OCI-LY7 (cell line): Measurements from ENCODE around the gene IL11. TPM values are rescaled to one million over a fixed set of nuclear protein-coding genes. Genes with fewer than 3 reads are reported as not detected.

ENCODE experiments used
- BruUV-seq: library from RNA; stranded (reverse); fragments of 400-500 nt; replicated peaks from 2 replicates; lab custom pipeline; 2021; lab: Mats Ljungman, UMichigan
- CTCF ChIA-PET: fragments of 300-600 bp; sonication (Branson Sonifier 250); formaldehyde crosslinking; loops from one replicate; lab custom pipeline; 2022; ENCODE audit warnings: antibody characterized with exemption; ENCODE audit not compliant: unreplicated experiment; lab: Charles Lee
- POLR2A ChIA-PET: fragments of 300-600 bp; sonication (Branson Sonifier 250); formaldehyde crosslinking; loops from one replicate; lab custom pipeline; 2022; ENCODE audit warnings: antibody characterized with exemption; lab: Charles Lee
- DNase-seq: peaks from one replicate; pipeline ENCODE4 v3.0.0-alpha.2; 2015; ENCODE audit warnings: low spot score
- H2AFZ ChIP-seq: fragments of 200-600 bp; sonication (generic), shearing (Covaris generic); 2 replicates; pipeline ENCODE4 v1.6.1; 2014; ENCODE audit warnings: mild to moderate bottlenecking, antibody characterized with exemption, low read length, moderate library complexity
- H3K27ac ChIP-seq: fragments of 200-600 bp; sonication (generic); 2 replicates; pipeline ENCODE4 v1.5.1; 2014; ENCODE audit warnings: mixed run types, low read depth, mild to moderate bottlenecking, moderate library complexity, low read length, inconsistent platforms; ENCODE audit not compliant: poor library complexity, severe bottlenecking
- H3K36me3 ChIP-seq: fragments of 200-600 bp; sonication (generic); 2 replicates; pipeline ENCODE4 v1.6.1; 2014; ENCODE audit warnings: mild to moderate bottlenecking, antibody characterized with exemption, low read length, moderate library complexity, mixed read lengths; ENCODE audit not compliant: insufficient read depth
- H3K4me1 ChIP-seq: fragments of 200-600 bp; sonication (generic); 2 replicates; pipeline ENCODE4 v1.5.1; 2014; ENCODE audit warnings: mild to moderate bottlenecking, low read length; ENCODE audit not compliant: insufficient read depth, poor library complexity, severe bottlenecking
- H3K4me2 ChIP-seq: fragments of 200-600 bp; sonication (generic); 2 replicates; pipeline ENCODE4 v1.6.1; 2014; ENCODE audit warnings: mild to moderate bottlenecking, low read length
- H3K4me3 ChIP-seq: fragments of 200-600 bp; sonication (generic); 2 replicates; pipeline ENCODE4 v1.5.1; 2014; ENCODE audit warnings: mild to moderate bottlenecking, low read depth, low read length; ENCODE audit not compliant: poor library complexity, severe bottlenecking
- H3K79me2 ChIP-seq: fragments of 200-600 bp; sonication (generic); 2 replicates; pipeline ENCODE4 v1.6.1; 2016; ENCODE audit warnings: low read depth, mild to moderate bottlenecking, low read length, moderate library complexity, mixed read lengths; ENCODE audit not compliant: insufficient read depth
- H3K9me2 ChIP-seq: fragments of 200-600 bp; sonication (generic); 2 replicates; pipeline ENCODE4 v1.6.1; 2016; ENCODE audit warnings: mild to moderate bottlenecking, low read length, mixed read lengths; ENCODE audit not compliant: insufficient read depth
- H3K9me3 ChIP-seq: fragments of 200-600 bp; sonication (generic); 2 replicates; pipeline ENCODE4 v1.6.1; 2014; ENCODE audit warnings: mild to moderate bottlenecking, mixed run types, low read length, mixed read lengths
- H4K20me1 ChIP-seq: fragments of 200-600 bp; sonication (generic); 2 replicates; pipeline ENCODE4 v1.6.1; 2014; ENCODE audit warnings: mild to moderate bottlenecking, antibody characterized with exemption, low read length, moderate library complexity, mixed read lengths; ENCODE audit not compliant: insufficient read depth
- EZH2phosphoT487 ChIP-seq: fragments of 200-600 bp; sonication (generic); IDR thresholded peaks from 2 replicates; pipeline ENCODE4 v1.6.1; 2018; ENCODE audit warnings: low read depth, borderline replicate concordance, mild to moderate bottlenecking, mixed run types, antibody characterized with exemption, low read length, moderate library complexity, mixed read lengths
- intact Hi-C: fragments of 100-400 bp; cut with micrococcal nuclease; formaldehyde crosslinking; loops from one replicate; pipeline ENCODE4 v1.10.0; 2022; ENCODE audit not compliant: unreplicated experiment
- total RNA-seq, 2 experiments: library from RNA; depleted of rRNA in 1 of 2; stranded (reverse); fragments of >200 nt in 1 of 2; shearing (Covaris generic) in 1 of 2; gene quantifications; 2 replicates each; pipeline ENCODE4 v1.2.3, GENCODE V29; 2014 to 2022
- TF ChIP-seq, protein P1 (sequence below): fragments of 200-600 bp; sonication (generic); conservative IDR thresholded peaks from 2 replicates; pipeline ENCODE4 v1.5.1; 2014; ENCODE audit warnings: mild to moderate bottlenecking, antibody characterized with exemption, low read length, moderate library complexity, mixed read lengths

The IL11 gene
- total RNA-seq, 2 experiments from 2014 or later, result 0.32 to 0.46 TPM

DNA sequence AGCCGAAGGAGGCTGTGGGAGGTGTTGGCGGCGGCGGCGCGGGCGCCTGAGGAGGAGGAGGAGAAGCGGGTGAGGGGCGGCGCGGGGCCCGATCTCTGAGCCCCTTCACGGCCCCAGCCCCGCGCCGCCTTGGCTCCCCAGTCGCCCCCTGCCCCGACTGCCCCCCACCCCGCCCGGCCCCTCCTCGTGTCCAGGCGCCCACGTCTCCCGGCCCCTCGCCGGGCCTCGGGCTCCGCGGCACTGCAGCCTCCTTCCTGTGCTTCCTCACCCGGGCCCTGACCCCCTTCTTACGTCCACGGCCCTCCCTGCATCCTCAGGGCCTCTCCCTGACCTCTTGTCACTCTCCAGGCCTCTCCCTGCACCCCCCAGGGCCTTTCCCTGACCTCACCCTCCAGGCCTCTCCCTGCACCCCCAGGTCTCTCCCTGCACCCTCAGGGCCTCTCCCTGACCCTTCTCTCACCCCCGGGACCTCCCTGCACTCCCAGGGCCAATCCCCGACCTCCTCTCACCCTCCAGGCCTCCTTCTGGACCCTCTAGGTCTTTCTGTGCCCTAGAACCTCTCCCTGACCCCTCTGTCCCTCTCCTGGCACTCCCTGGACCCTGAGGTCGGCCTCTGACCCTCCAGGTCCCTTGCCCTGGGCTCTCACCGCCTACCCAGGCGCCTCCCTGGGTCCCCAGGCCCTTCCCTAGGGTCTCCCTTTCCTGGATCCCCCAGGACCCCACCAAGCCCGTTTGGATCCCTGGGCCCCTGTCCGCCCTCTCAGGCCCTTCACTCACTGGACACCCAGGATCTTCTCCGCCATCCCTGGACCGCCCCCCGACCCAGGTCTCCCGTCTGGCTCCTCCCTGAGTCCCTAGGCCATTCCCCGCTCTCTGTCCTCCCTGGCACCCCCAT is 30.1 kb downstream of the IL11 start:
- Histone ChIP-seq H3K4me1 (peaks cover 28% of the 10 kb centered on the region), H3K9me3 (no peaks in the 10 kb centered on the region), H3K36me3 (no peaks in the 10 kb centered on the region), H3K27ac (peak overlapping the region; percentile 53), H3K4me2 (peak overlapping the region; percentile 99), H3K79me2 (no peaks in the 10 kb centered on the region), H4K20me1 (no peaks in the 10 kb centered on the region), H2AFZ (no peak overlapping the region), H3K9me2 (no peaks in the 10 kb centered on the region), H3K4me3 (peak overlapping the region; percentile 89)
- DNase-seq, result no peak
- intact Hi-C loops, result loop anchor here (2.0 to 5.0 kb wide), 2 partner anchors 29 to 38 kb away; no protein-coding TSS in a partner anchor
- no TSS peak for BruUV-seq
- ChIA-PET POLR2A (interaction anchor here (0.5 to 1.5 kb wide), 8 partner anchors 13 to 294 kb away, joined by 3 to 7 read pairs (median 3); partner anchors contain the start of gene TMEM238), CTCF (interaction anchor here (0.5 to 1.0 kb wide), 3 partner anchors 9 to 781 kb away, joined by 5 to 7 read pairs (median 6); partner anchors contain the start of gene ZNF787)
- TF ChIP-seq EZH2phosphoT487, result no peak
- TF ChIP-seq, protein P1, sequence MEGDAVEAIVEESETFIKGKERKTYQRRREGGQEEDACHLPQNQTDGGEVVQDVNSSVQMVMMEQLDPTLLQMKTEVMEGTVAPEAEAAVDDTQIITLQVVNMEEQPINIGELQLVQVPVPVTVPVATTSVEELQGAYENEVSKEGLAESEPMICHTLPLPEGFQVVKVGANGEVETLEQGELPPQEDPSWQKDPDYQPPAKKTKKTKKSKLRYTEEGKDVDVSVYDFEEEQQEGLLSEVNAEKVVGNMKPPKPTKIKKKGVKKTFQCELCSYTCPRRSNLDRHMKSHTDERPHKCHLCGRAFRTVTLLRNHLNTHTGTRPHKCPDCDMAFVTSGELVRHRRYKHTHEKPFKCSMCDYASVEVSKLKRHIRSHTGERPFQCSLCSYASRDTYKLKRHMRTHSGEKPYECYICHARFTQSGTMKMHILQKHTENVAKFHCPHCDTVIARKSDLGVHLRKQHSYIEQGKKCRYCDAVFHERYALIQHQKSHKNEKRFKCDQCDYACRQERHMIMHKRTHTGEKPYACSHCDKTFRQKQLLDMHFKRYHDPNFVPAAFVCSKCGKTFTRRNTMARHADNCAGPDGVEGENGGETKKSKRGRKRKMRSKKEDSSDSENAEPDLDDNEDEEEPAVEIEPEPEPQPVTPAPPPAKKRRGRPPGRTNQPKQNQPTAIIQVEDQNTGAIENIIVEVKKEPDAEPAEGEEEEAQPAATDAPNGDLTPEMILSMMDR, result no peak

DNA sequence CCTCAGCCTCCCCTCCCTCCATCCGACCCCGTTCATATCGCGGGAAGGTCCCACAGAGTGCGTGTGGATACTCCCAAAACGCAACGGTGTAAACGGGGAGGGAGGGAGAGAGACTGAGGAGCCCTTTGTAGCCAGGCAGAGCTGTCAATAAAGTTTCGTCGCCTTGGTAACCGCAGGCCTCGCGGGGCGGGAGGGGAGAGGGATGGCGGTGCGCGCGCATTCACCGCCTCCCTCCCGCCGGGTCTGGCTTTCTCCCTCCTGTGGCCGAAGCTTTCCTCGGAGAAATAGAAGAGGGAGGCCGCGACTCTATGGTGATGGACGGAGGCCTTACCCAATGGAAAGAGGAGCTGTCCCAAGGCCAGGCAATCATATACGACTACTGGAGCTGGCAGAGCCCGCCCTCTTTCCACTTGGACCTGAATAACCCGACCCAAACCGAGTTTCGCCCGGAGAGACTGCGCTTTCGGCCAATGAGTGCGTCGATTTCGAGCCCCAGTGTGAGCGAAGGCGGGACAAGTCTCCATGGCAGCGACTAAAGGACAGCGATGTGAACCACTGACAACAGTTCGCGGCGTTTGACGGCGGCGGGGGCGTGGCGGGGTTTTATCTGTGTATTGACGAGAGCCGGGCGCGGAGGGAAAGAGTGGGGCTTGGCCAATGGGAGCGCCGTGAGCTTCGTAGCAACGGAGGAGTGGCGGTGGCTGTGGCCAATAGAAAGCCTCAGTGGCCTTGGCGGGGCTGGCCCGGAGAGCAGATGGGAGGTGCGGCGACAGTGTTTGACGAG is 31.0 kb downstream of the IL11 start, which contains the start of gene KMT5C:
TSS of gene KMT5C (plus strand) at position 772 of the 784 bp plus-strand sequence. CDS start 2,061 bp downstream, outside the sequence.
- no peaks in the 10 kb centered on the region for H3K9me3 ChIP-seq
- H3K4me2 ChIP-seq, result peak within 1 kb of the TSS; percentile 99
- H3K9me2 ChIP-seq, result no peaks in the 10 kb centered on the region
- TF ChIP-seq EZH2phosphoT487, result no peak
- POLR2A ChIA-PET, result interaction anchor here (0.5 to 1.5 kb wide), 11 partner anchors 17 to 295 kb away, joined by 3 to 7 read pairs (median 3); partner anchors contain the start of gene TMEM238
- intact Hi-C loops, result loop anchor here (2.0 to 5.0 kb wide), 2 partner anchors 28 to 37 kb away; no protein-coding TSS in a partner anchor
- H3K27ac ChIP-seq, result peak within 1 kb of the TSS; percentile 53
- H4K20me1 ChIP-seq, result no peaks in the 10 kb centered on the region
- peaks cover 28% of the 10 kb centered on the region for H3K4me1 ChIP-seq
- no peaks in the 10 kb centered on the region for H3K79me2 ChIP-seq
- no peaks in the 10 kb centered on the region for H3K36me3 ChIP-seq
- H2AFZ ChIP-seq, result peak within 1 kb of the TSS; percentile 87
- CTCF ChIA-PET, result interaction anchor here (0.5 to 1.0 kb wide), 7 partner anchors 9 to 782 kb away, joined by 3 to 7 read pairs (median 4); partner anchors contain the start of gene ZNF787
- DNase-seq, result peak; percentile 100
- H3K4me3 ChIP-seq, result peak within 1 kb of the TSS; percentile 89
- no TSS peak for BruUV-seq

DNA sequence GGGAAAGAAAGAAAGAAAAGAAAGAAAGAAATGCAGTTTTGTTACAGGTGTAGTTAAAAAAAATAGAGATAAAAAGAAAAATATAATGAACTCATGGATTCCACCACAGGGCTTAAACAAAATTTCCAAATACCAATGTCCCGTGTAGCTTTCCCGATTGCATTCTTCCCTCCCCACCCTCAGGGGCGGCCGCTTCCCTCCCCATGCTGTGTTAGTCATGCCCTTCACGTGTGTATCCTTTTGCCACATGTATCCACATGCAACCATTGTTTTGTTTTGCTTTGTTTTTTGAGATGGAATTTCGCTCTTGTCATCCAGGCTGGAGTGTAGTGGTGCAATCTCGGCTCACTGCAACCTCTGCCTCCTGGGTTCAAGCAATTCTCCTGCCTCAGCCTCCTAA is 34.2 kb downstream of the IL11 start:
- CTCF ChIA-PET, result no interaction called here
- Histone ChIP-seq H2AFZ (no peak overlapping the region), H4K20me1 (no peaks in the 10 kb centered on the region), H3K9me2 (no peaks in the 10 kb centered on the region), H3K27ac (no peak overlapping the region), H3K4me3 (no peak overlapping the region), H3K4me1 (peaks cover 21% of the 10 kb centered on the region), H3K9me3 (no peaks in the 10 kb centered on the region), H3K4me2 (no peak overlapping the region), H3K36me3 (no peaks in the 10 kb centered on the region), H3K79me2 (no peaks in the 10 kb centered on the region)
- POLR2A ChIA-PET, result interaction anchor here (1.0 kb wide), 1 partner anchor 138 kb away, joined by 3 read pairs; no protein-coding TSS in a partner anchor
- intact Hi-C loops, result loop anchor here (5.0 kb wide), 1 partner anchor 34 kb away; no protein-coding TSS in a partner anchor
- TF ChIP-seq, protein P1, result no peak
- TF ChIP-seq EZH2phosphoT487, result no peak
- BruUV-seq, result no TSS peak
- no peak for DNase-seq
